ENCODE data around the gene TRA2A. TPM values are rescaled to one million over a fixed set of nuclear protein-coding genes. Genes with fewer than 3 reads are reported as not detected.
A peak's percentile ranks its signal among the peaks of the same experiment; 100 is the strongest.

The TRA2A gene
- total and polyA plus RNA-seq, 3 donors from 2014 or later: 60.9 to 76.1 (median 62.8) TPM

DNA sequence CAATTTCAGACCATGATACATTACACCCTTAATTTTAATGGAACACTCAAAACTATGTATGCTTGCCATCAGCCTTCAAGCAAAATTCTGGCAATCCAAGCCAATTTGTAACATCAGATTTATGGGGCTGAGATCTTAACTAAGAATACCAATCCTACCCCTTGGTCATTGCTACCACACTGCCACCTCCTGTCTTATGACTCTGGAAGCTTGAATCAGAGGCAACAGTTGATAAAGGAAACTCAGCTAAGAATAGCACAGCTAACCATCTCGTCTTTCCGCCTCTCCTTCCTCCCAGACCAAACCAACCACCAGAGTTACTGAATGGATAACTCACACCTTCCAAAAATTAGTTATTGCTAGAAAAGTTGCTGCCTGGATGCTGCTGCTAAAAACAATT lies 68.9 kb downstream of the TRA2A start:
- 26 to 56% methylated on average over 2 of the region's 2 CpGs for WGBS, 2 donors
- Histone ChIP-seq H3K36me3 (ENCODE audit: low read depth, missing control alignments) (no peaks in the 10 kb centered on the region), H3K4me3 (no peak overlapping the region), H3K4me1 (no peaks in the 10 kb centered on the region), H3K27ac (no peak overlapping the region), H3K9me3 (no peaks in the 10 kb centered on the region), H3K27me3 (no peaks in the 10 kb centered on the region)
- peak; percentile 36 for DNase-seq
- intact Hi-C loops (cut with DNase I; ENCODE audit: low total_unique reads): no loop called here
- TF ChIP-seq, protein P1, sequence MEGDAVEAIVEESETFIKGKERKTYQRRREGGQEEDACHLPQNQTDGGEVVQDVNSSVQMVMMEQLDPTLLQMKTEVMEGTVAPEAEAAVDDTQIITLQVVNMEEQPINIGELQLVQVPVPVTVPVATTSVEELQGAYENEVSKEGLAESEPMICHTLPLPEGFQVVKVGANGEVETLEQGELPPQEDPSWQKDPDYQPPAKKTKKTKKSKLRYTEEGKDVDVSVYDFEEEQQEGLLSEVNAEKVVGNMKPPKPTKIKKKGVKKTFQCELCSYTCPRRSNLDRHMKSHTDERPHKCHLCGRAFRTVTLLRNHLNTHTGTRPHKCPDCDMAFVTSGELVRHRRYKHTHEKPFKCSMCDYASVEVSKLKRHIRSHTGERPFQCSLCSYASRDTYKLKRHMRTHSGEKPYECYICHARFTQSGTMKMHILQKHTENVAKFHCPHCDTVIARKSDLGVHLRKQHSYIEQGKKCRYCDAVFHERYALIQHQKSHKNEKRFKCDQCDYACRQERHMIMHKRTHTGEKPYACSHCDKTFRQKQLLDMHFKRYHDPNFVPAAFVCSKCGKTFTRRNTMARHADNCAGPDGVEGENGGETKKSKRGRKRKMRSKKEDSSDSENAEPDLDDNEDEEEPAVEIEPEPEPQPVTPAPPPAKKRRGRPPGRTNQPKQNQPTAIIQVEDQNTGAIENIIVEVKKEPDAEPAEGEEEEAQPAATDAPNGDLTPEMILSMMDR (IDR thresholded peaks at IDR 0.05): peak in 1 of 3 experiments; percentile 12
- TF ChIP-seq POLR2A (IDR thresholded peaks at IDR 0.05): no peak

DNA sequence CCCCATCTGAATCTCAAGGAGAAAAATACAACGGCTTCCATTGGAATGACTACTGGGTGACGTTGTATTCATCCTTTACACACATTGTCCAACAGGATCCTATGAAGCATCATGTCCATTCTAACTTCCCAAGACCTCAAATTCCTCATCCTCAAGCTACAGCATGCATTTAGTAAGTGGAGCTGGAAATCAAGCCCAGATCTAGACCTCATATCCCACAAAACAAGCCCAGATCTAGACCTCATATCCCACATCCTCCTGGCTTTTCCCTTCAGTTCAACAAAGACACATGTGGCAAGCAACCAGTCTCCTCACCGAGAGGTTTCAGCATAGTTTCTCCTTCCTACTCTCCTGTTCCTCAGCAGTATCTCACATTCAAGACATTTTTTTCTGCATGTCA lies 73.7 kb downstream of the TRA2A start:
- TF ChIP-seq POLR2A (IDR thresholded peaks at IDR 0.05): no peak
- TF ChIP-seq, protein P1 (IDR thresholded peaks at IDR 0.05): no peak
- no peak overlapping the region for H3K4me3 ChIP-seq
- no peaks in the 10 kb centered on the region for H3K9me3 ChIP-seq
- H3K4me1 ChIP-seq: no peaks in the 10 kb centered on the region
- intact Hi-C loops (cut with DNase I; ENCODE audit: low total_unique reads): no loop called here
- DNase-seq: no peak
- H3K36me3 ChIP-seq (ENCODE audit: low read depth, missing control alignments): no peaks in the 10 kb centered on the region
- H3K27ac ChIP-seq: no peak overlapping the region
- WGBS, 2 donors: 81 to 93% methylated on average over 3 of the region's 3 CpGs
- no peaks in the 10 kb centered on the region for H3K27me3 ChIP-seq

DNA sequence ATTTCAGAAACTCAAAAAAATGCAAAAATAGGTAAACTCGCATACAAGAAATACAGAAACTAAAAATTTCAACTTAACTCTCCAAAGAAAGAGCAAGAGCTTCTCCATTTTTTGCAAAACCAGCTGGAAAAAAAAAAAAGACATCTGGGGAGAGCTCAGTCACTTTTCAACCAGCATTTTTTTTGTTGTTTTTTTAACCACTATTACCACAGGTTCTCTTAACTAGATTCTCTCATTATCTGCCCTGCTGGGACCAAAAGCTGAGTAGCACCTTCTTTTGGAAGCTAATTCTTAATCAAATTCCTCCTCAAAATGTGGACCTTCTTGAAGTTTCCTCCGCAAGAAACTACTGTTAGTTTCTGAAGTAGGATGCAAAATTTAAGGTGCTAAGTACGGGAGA lies 75.7 kb downstream of the TRA2A start:
- Histone ChIP-seq H3K4me1 (no peaks in the 10 kb centered on the region), H3K27me3 (no peaks in the 10 kb centered on the region), H3K36me3 (ENCODE audit: low read depth, missing control alignments) (no peaks in the 10 kb centered on the region), H3K27ac (no peak overlapping the region), H3K9me3 (no peaks in the 10 kb centered on the region), H3K4me3 (no peak overlapping the region)
- 89 to 91% methylated on average over 3 of the region's 3 CpGs for WGBS, 2 donors
- DNase-seq: no peak
- TF ChIP-seq POLR2A (IDR thresholded peaks at IDR 0.05): no peak
- TF ChIP-seq, protein P1 (IDR thresholded peaks at IDR 0.05): no peak
- intact Hi-C loops (cut with DNase I; ENCODE audit: low total_unique reads): no loop called here

GRCh38 chr7:23454881-23455526 lies 76.8 kb downstream of the TRA2A start:
- no peak for DNase-seq
- no peak overlapping the region for H3K27ac ChIP-seq
- no peak overlapping the region for H3K4me3 ChIP-seq
- no peaks in the 10 kb centered on the region for H3K27me3 ChIP-seq
- H3K4me1 ChIP-seq: no peaks in the 10 kb centered on the region
- 71 to 81% methylated on average over 5 of the region's 5 CpGs for WGBS, 2 donors
- intact Hi-C loops (cut with DNase I; ENCODE audit: low total_unique reads): no loop called here
- no peaks in the 10 kb centered on the region for H3K36me3 ChIP-seq (ENCODE audit: low read depth, missing control alignments)
- no peak for TF ChIP-seq POLR2A (IDR thresholded peaks at IDR 0.05)
- TF ChIP-seq, protein P1 (IDR thresholded peaks at IDR 0.05): no peak
- no peaks in the 10 kb centered on the region for H3K9me3 ChIP-seq

Small RNA genes lying within 50 kb of the gene (small RNA-seq; reads per million reads assigned to genes)
- gene AC079780.1 (0 reads per million in 2 donors), gene RF00019 (0 reads per million in 2 donors)

Other genes with a start within 250 kb of the TRA2A start
- gene MALSU1, start 232.6 kb downstream of the TRA2A start, total RNA-seq: 10 to 100 TPM; 51.8 to 63.8 TPM
- gene MALSU1, start 232.6 kb downstream of the TRA2A start, polyA plus RNA-seq (ENCODE audit: insufficient read depth, low read depth, low replicate concordance): 74.9 TPM
- gene IGF2BP3, start 61.5 kb downstream of the TRA2A start, total RNA-seq: 10 to 100 TPM; 20.1 to 36.0 TPM
- 17.8 TPM for gene IGF2BP3, start 61.5 kb downstream of the TRA2A start, polyA plus RNA-seq (ENCODE audit: insufficient read depth, low read depth, low replicate concordance)
- 10 to 100 TPM; 32.0 to 97.2 TPM for gene CCDC126, start 65.4 kb upstream of the TRA2A start, total RNA-seq
- 80.1 TPM for gene CCDC126, start 65.4 kb upstream of the TRA2A start, polyA plus RNA-seq (ENCODE audit: insufficient read depth, low read depth, low replicate concordance)
- 10 to 100 TPM; 32.9 to 55.7 TPM for gene FAM221A, start 148.2 kb upstream of the TRA2A start, total RNA-seq
- 29.5 TPM for gene FAM221A, start 148.2 kb upstream of the TRA2A start, polyA plus RNA-seq (ENCODE audit: insufficient read depth, low read depth, low replicate concordance)
- 10 to 100 TPM; 59.7 to 79.8 TPM for gene STK31, start 178.2 kb upstream of the TRA2A start, total RNA-seq
- gene STK31, start 178.2 kb upstream of the TRA2A start, polyA plus RNA-seq (ENCODE audit: insufficient read depth, low read depth, low replicate concordance): 76.8 TPM

All from testis (tissue), 3 donors.